SK-N-SH treated with all-trans-retinoic acid at 6 μM for 48 hours (cell line): Measurements from ENCODE around the gene HSF4.

Experiments
- ATAC-seq: fragments of 200-7000 bp; cut with Tn5 transposase; 3 replicates; pipeline ENCODE4 v1.9.1; 2020; ENCODE audit warnings: mild to moderate bottlenecking, moderate library complexity
- ARNTL ChIP-seq: fragments of 450-650 bp; formaldehyde crosslinking; IDR thresholded peaks from 2 replicates; pipeline ENCODE4 v1.5.0; 2020; ENCODE audit warnings: low read depth, mild to moderate bottlenecking, moderate library complexity, borderline replicate concordance
- BACH2 ChIP-seq: fragments of 250-450 bp; sonication (Bioruptor Pico); IDR thresholded peaks from 2 replicates; pipeline ENCODE4 v1.9.0; 2021; ENCODE audit warnings: mild to moderate bottlenecking, borderline replicate concordance
- CREB5 ChIP-seq: fragments of 250-450 bp; sonication (Bioruptor Pico); IDR thresholded peaks from 2 replicates; pipeline ENCODE4 v1.5.1; 2020; ENCODE audit warnings: low read depth, mild to moderate bottlenecking, moderate library complexity
- CSRNP3 ChIP-seq: fragments of 250-450 bp; sonication (Bioruptor Pico); IDR thresholded peaks from 2 replicates; pipeline ENCODE4 v1.5.1; 2021; ENCODE audit warnings: mild to moderate bottlenecking, moderate library complexity
- ESRRG ChIP-seq: fragments of 250-450 bp; sonication (Bioruptor Pico); IDR thresholded peaks from 2 replicates; pipeline ENCODE4 v1.6.1; 2021; ENCODE audit warnings: mild to moderate bottlenecking
- GLIS3 ChIP-seq: fragments of 250-450 bp; sonication (Bioruptor Pico); IDR thresholded peaks from 2 replicates; pipeline ENCODE4 v1.5.0; 2020; ENCODE audit warnings: mild to moderate bottlenecking, moderate library complexity
- ISL1 ChIP-seq: fragments of 250-450 bp; sonication (Bioruptor Pico); IDR thresholded peaks from 2 replicates; pipeline ENCODE4 v2.1.2; 2022; ENCODE audit warnings: mild to moderate bottlenecking, moderate library complexity
- OSR1 ChIP-seq: fragments of 250-450 bp; sonication (Bioruptor Pico); IDR thresholded peaks from 2 replicates; pipeline ENCODE4 v1.8.0; 2022; ENCODE audit warnings: moderate library complexity, mild to moderate bottlenecking, inconsistent platforms
- PATZ1 ChIP-seq: fragments of 250-450 bp; sonication (Bioruptor Pico); IDR thresholded peaks from 2 replicates; pipeline ENCODE4 v1.8.0; 2020; ENCODE audit warnings: mild to moderate bottlenecking, moderate library complexity, borderline replicate concordance
- PPARA ChIP-seq: fragments of 250-450 bp; sonication (Bioruptor Pico); IDR thresholded peaks from 2 replicates; pipeline ENCODE4 v1.5.0; 2020; ENCODE audit warnings: mild to moderate bottlenecking, borderline replicate concordance
- RARB ChIP-seq: fragments of 250-450 bp; sonication (Bioruptor Pico); IDR thresholded peaks from 2 replicates; pipeline ENCODE4 v1.8.0; 2021; ENCODE audit warnings: mild to moderate bottlenecking, moderate library complexity
- SNAI2 ChIP-seq: fragments of 250-450 bp; sonication (Bioruptor Pico); IDR thresholded peaks from 2 replicates; pipeline ENCODE4 v1.5.0; 2020; ENCODE audit warnings: mild to moderate bottlenecking, moderate library complexity
- TCF4 ChIP-seq: fragments of 250-450 bp; sonication (Bioruptor Pico); IDR thresholded peaks from 2 replicates; pipeline ENCODE4 v1.8.0; 2021; ENCODE audit warnings: mild to moderate bottlenecking, moderate library complexity, borderline replicate concordance
- TOX ChIP-seq: fragments of 250-450 bp; sonication (Bioruptor Pico); IDR thresholded peaks from 2 replicates; pipeline ENCODE4 v1.8.0; 2021; ENCODE audit warnings: mild to moderate bottlenecking, moderate library complexity, borderline replicate concordance
- ZC3H10 ChIP-seq: fragments of 250-450 bp; sonication (Bioruptor Pico); IDR thresholded peaks from 2 replicates; pipeline ENCODE4 v1.5.1; 2021; ENCODE audit warnings: mild to moderate bottlenecking, moderate library complexity
- ZFP3 ChIP-seq: fragments of 250-450 bp; sonication (Bioruptor Pico); IDR thresholded peaks from 2 replicates; pipeline ENCODE4 v1.5.0; 2020; ENCODE audit warnings: mild to moderate bottlenecking, moderate library complexity
- ZFP30 ChIP-seq: fragments of 450-650 bp; formaldehyde crosslinking; IDR thresholded peaks from 2 replicates; pipeline ENCODE4 v1.5.0; 2022; ENCODE audit warnings: mild to moderate bottlenecking, moderate library complexity
- ZNF565 ChIP-seq: fragments of 450-650 bp; formaldehyde crosslinking; conservative IDR thresholded peaks from 2 replicates; pipeline ENCODE4 v1.5.0; 2020; ENCODE audit warnings: low read depth, mild to moderate bottlenecking, moderate library complexity
- ZNF70 ChIP-seq: fragments of 450-650 bp; formaldehyde crosslinking; IDR thresholded peaks from 2 replicates; pipeline ENCODE4 v1.5.0; 2020; ENCODE audit warnings: mild to moderate bottlenecking, moderate library complexity
- ZNF8 ChIP-seq: fragments of 450-650 bp; formaldehyde crosslinking; IDR thresholded peaks from 2 replicates; pipeline ENCODE4 v1.5.0; 2020; ENCODE audit warnings: mild to moderate bottlenecking, moderate library complexity

Gene HSF4

GRCh38 chr16:67169642-67170167 lies 5.2 kb downstream of the HSF4 start:
- TF ChIP-seq ZNF70 (CRISPR knock-in tag) (no peak), CREB5 (CRISPR knock-in tag) (no peak), TOX (no peak), ZC3H10 (CRISPR knock-in tag) (no peak), SNAI2 (CRISPR knock-in tag) (no peak), ARNTL (no peak), PPARA (CRISPR knock-in tag) (no peak), PATZ1 (CRISPR knock-in tag) (no peak), TCF4 (CRISPR knock-in tag) (no peak), ZNF565 (CRISPR knock-in tag) (no peak), ISL1 (CRISPR knock-in tag) (no peak), RARB (CRISPR knock-in tag) (no peak), OSR1 (CRISPR knock-in tag) (no peak)
- TF ChIP-seq, all 23 proteins: peak for 0
- ATAC-seq: peak; percentile 3; the same call in 2 of the 3 replicates

GRCh38 chr16:67170168-67170948 lies 5.8 kb downstream of the HSF4 start, which contains the start of gene NOL3:
TSS of gene NOL3 (plus strand) at chr16:67170538.
- TF ChIP-seq ZNF8 (CRISPR knock-in tag) (no peak), SNAI2 (CRISPR knock-in tag) (no peak), ZFP3 (no peak), GLIS3 (CRISPR knock-in tag) (no peak), BACH2 (CRISPR knock-in tag) (no peak), ESRRG (CRISPR knock-in tag) (no peak), TCF4 (CRISPR knock-in tag) (no peak), ZC3H10 (CRISPR knock-in tag) (no peak)
- peak; percentile 55 for ATAC-seq

GRCh38 chr16:67170949-67171649 lies 6.6 kb downstream of the HSF4 start:
- peak; percentile 1 for ATAC-seq
- TF ChIP-seq PPARA (CRISPR knock-in tag) (no peak), RARB (CRISPR knock-in tag) (no peak), TCF4 (CRISPR knock-in tag) (no peak), ESRRG (CRISPR knock-in tag) (no peak), ISL1 (CRISPR knock-in tag) (no peak), GLIS3 (CRISPR knock-in tag) (no peak), CSRNP3 (CRISPR knock-in tag) (no peak), ZFP3 (no peak), OSR1 (CRISPR knock-in tag) (no peak), ZC3H10 (CRISPR knock-in tag) (no peak), ARNTL (no peak), TOX (no peak), BACH2 (CRISPR knock-in tag) (no peak), ZFP30 (no peak), ZNF70 (CRISPR knock-in tag) (no peak), PATZ1 (CRISPR knock-in tag) (no peak), ZNF565 (CRISPR knock-in tag) (no peak), SNAI2 (CRISPR knock-in tag) (no peak)
